GM13977 (cell line): ENCODE measurements around the gene METTL25B.

Experiments
- DNase-seq: peaks from one replicate; pipeline ENCODE4 v3.0.0; 2012; ENCODE audit warnings: low spot score
- CTCF ChIP-seq: IDR thresholded peaks from 2 replicates; pipeline ENCODE4 v1.5.1; 2012; ENCODE audit warnings: mild to moderate bottlenecking, control low read depth; ENCODE audit not compliant: insufficient read depth; ENCODE audit errors: extremely low read depth, missing control alignments
- in situ Hi-C: fragments of 300-500 bp; cut with MboI; formaldehyde crosslinking; loops from one replicate; pipeline ENCODE4 v1.12.0; 2022; ENCODE audit warnings: low sequenced_read_pairs, low pct_unique_long_range_greater_than_20kb, mixed read lengths, inconsistent platforms; ENCODE audit not compliant: unreplicated experiment

METTL25B gene

DNA sequence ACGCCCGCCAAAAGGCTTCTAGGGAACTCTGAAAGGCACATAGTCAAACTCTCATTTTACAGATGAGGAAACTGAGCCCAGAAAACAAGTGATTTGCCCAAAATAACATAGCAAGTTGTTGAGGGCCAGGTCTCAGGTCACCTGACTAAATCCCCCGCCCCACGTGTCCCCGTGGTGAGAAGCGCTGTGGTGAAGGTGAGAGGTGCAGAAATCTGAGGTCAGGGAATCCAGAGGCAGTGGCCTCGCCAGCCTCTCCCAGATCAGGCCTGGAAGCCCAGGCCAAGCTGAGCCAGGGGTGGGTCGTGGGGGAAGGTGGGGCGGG lies 18.1 kb downstream of the METTL25B start:
- in situ Hi-C loops = no loop called here
- no peak for TF ChIP-seq CTCF
- no peak for DNase-seq

DNA sequence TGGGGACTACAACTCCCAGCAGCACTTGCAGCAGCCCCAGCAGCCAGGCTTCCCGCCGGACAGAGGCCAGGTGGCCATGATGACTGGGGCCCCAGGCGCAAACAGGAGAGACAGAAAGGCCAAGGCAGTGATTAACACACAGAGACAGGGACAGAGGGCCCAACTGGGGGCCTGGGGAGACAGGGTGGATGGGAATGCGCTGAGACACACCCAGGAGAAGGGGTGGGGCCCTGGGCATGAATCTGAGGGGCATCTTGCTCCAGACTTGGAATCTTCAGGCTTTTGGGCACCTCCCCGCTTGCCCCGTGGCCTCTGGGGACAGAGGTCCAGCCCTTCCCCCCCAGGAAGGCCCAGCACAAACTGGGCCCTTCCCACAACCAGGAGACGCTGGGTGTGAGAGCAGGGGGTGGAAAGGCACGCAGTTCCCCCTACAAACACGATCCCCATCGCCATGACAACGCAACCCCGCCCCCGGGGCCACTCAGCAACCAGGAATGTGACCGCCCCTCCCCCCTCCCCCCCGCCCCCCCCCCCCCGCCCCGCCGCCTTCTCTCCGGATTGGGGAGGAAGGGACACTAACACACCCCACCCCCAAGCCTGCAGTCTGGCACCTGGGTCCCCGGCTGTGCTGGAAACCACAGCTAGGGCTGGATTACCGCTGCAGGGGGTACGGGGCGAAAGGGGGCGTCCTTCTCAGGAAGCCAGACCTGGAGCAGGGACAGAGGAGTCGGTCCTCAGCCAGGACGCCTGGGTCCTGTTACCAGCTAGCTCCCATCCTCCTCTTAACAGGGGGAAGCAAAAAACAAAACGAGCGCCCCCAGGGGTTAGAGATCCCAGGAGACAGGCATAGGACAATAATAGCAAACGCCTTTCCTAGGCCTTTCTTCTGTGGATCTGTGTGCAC lies 18.7 kb downstream of the METTL25B start:
- in situ Hi-C loops = no loop called here
- TF ChIP-seq CTCF = peak; percentile 19

GRCh38 chr1:156747742-156748669 lies 19.7 kb downstream of the METTL25B start:
- DNase-seq = no peak
- in situ Hi-C loops = no loop called here
- TF ChIP-seq CTCF = no peak

More for the DNA sequence above, 18.7 kb downstream of the METTL25B start:
- peak; percentile 71 for DNase-seq

DNA sequence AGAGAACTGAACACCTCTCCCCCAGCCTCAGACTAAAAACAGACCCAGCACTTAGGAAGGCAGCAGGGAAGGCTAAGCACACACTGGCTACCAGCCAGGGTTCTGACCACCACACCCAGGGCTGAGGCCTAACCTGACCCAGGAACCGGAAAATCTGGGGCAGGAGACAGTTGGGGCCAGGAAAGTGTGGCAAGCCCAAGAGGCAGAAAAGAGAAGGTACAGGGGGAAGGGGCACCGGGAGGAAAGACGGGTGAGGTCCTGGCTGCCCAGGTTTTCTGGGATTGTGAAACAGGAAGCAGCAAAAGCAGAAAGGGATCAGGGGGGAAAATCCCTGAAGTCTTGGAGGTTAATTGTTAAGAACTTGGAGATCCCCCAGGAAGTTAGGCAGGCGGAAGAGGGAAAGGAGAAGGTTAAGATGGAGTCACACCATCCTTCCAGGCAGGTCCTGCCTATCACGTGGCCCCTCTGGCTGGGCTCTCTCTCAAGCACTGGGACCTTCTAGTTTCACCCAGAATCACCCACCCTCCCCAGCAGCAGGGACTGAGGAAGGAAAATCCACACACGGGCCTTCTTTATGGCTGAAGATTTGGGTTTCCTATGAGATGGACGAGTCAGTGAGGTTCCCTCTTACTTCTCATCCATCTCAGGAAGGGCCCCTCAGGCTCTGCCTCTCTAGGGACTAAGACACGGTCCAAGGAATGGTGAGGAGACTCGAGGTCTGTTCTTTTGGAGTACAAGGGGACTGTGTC lies 20.6 kb downstream of the METTL25B start:
- in situ Hi-C loops = no loop called here
- no peak for DNase-seq
- no peak for TF ChIP-seq CTCF

DNA sequence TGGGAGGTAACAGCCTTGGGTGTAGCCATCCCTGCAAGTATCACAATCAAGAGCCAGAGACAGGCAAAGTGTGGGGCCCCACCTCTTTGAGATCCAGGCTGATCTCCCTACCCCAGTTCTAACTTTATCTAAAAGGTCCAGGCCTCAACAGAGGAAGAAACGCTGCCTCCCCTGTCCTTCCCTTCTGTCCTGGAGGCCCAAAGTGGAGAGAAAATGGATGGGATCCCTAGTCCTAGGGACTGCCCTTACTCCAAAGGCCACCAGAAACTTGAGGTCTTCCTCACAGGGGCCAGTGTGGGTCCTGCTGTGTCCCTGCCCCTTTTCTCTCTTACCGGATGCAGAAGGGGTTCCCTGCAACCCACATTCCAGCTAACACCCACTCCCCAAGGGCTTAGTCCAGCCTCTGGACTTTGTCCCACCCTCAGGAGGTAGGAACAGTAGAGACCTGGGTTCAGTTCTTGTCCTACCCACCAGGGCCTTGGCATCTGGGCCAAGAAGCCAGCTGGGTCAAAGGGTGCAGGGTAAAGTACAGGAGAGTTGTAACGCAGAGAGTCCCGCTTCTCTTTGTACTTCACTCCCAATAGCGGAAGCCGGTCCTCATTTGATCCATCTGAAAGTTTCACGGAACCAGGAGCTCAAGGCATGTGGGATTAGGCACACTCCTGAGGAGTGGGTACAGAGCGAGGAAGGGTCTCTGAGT lies 21.3 kb downstream of the METTL25B start:
- no peak for DNase-seq
- in situ Hi-C loops = no loop called here
- no peak for TF ChIP-seq CTCF
